Activated CD4-positive, alpha-beta T cell treated with anti-CD3 and anti-CD28 coated beads for 24 hours (primary cell): Measurements from ENCODE around the gene FAM120C.

ENCODE experiments used
- DNase-seq, 2 donors: peaks; one replicate each; pipeline ENCODE4 v3.0.0-alpha.2; 2020; ENCODE audit warnings: low read depth in 2 of 2

FAM120C gene, protein sequence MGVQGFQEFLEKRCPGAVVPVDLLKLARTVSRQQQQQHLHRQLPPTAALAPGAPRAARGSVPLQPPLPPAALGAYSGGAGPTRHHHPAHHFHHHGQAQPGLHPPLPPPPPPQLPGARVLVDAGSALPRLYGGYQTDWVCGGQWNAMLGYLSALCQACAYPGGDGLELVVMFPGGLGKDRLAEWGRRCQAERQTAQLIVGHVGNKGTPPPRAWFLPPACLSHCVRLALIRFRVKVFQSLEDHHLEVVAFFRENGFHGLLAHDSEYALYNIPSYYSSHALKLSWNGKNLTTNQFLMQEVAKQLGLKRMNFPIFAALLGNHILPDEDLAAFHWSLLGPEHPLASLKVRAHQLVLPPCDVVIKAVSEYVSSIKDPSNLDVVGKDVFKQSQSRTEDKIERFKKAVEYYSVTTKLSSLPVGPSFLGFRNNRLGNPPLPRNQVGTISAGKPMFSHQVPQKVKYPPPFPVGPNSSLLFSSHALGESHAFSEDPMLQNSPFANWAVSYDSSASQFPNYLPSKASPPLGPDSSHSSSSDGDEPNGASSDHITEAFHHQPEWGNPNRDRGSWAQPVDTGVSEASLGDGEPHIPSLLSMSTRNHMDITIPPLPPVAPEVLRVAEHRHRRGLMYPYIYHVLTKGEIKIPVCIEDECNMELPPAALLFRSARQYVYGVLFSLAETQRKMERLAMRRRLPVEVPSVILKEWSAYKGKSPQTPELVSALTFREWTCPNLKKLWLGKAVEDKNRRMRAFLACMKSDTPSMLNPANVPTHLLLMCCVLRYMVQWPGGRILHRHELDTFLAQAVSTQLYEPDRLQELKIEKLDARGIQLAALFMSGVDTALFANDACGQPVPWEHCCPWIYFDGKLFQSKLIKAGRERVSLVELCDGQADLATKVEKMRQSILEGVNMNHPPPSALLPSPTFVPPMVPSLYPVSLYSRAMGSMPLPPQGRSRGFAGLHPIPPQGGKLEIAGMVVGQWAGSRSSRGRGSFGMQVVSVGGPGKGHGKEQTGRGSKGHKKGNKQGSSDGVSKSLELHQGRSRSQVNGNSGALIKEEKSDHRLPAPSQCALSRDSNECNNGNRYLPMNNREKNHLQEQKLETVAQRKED

DNA sequence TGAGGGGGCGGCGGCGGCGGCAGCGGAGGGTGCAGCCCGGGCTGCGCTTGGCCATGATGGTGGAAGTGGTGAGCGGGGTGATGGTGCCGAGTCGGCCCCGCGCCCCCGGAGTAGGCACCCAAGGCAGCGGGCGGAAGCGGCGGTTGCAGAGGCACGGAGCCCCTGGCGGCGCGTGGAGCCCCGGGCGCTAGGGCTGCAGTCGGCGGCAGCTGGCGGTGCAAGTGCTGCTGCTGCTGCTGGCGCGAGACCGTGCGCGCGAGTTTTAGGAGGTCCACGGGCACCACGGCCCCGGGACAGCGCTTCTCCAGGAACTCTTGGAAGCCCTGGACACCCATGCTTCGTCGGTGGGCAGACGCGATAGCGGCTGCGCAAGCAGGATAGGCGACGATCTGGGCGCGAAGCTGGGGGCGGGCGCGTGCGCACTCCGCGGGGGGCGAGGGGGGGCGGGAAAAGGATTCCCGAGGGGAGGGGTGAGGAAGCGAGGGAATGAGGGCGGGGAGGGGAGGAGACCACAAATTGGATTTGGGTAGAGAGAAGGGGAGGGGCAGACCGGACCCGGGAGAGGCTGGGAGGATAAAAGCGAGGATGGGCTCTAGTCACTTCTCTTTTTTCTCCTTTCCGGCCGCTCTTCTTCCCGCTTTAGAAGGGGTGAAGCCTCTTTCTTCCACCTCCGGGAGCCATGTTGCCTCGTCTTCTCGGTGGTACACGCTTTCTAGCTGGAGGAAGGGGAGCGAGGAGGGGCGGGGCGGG, at the start of gene FAM120C:
Gene FAM120C, minus strand, starts transcription at position 391 of the 750 bp plus-strand sequence. Its CDS starts 56 bp downstream, at position 335.
- DNase-seq = peak; percentile 45 to 51

DNA sequence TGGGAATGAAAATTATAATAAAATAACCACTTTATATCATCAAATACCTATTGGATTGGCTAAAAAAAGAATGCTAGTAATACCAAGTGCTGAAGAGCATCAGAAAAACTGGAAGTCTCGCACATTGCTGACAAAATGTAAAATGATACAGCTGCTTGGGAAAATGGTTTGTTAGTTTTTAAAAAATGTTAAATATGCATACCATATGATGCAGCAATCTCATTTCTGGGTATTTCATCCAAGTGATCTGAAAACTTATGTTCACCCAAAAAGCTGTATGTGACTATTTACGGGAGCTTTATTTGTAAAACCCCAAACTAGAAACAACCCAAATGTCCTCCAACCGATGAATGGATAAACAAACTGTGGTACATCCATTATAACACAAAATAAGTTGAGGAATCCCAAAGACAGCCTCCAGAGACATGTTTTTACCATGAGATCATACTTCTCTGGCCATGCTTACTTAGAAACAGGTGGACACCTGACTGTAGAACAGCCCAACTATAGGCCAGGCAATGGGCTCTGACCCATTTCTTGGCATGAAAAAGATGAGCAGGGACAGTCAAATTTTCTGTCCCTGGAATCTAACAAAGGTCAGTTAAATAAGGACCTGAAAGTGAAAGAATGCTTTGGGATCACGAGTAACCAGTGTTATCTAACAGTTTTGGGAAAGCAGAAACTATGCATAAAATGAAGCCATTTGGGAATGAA, 47.5 kb upstream of the FAM120C start:
- DNase-seq = no peak

DNA sequence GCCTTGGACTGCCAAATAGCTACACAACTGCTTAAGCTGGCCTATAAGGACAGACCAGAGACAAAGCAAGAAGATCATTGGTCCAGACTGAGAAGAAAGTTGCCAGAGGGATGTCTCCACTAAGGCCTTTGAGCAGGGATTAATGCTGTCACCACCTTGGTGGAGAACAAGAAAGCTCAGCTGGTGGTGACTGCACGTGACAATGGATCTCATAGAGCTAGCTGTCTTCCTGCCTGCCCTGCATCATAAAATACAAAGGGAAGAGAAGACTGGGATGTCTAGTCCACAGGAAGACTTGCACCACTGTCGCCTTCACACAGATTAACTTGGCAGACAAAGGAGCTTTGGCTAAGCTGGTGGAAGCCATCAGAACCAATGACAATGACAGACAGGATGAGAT, 40.5 kb upstream of the FAM120C start:
- DNase-seq = no peak

DNA sequence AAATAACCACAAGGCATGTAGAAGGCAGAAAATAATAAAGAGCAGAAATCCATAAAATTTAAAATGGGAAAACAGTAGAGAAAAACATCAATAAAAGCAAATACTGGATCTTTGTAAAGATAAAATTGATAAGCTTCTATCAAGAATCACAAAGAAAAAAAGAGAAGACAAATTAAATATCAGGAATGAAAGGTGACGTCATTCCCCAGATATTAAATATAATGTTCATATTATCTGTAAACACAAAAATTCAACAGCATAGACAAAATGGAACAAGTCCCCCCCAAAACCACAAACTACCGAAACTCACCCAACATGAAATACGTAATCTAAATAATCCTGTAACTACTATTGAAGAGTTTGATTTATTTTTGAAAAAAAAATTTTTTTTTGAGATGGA, 30.5 kb upstream of the FAM120C start:
- no peak for DNase-seq

DNA sequence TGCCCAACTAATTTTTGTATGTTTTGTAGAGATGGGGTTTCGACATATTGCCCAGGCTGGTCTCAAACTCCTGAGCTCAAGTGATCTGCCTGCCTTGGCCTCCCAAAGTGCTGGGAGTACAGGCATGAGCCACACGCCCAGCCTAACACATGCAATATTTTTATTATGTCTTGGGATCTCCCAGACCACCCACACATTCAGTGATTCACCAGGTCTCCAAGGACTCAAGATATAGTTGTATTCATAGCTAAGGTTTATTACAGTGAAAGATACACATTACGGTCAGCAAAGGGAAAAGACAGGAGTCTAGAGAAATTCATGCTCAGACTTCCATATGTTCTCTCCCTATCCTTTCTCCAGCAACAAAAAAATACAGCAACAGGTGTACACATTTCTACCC, 25.5 kb upstream of the FAM120C start:
- DNase-seq = no peak

DNA sequence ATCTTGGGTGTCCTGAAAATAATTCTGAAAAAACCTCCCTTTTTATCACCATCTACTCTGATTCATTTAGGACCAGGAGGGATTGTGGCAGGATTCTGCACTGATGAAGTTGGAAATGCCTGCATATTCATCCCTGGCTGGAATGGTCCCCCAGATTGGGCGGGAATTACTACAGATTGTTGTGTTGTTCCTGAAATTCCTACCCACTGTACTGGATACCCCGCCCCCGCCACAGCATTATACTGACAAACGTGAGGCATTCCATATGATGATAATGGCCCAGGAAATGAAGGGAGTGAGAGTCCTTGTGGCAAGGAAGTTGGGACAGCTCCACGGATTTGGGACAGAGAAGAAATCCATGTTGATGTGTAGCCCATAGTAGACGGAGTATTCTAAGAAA, 15.2 kb upstream of the FAM120C start:
- DNase-seq = no peak

DNA sequence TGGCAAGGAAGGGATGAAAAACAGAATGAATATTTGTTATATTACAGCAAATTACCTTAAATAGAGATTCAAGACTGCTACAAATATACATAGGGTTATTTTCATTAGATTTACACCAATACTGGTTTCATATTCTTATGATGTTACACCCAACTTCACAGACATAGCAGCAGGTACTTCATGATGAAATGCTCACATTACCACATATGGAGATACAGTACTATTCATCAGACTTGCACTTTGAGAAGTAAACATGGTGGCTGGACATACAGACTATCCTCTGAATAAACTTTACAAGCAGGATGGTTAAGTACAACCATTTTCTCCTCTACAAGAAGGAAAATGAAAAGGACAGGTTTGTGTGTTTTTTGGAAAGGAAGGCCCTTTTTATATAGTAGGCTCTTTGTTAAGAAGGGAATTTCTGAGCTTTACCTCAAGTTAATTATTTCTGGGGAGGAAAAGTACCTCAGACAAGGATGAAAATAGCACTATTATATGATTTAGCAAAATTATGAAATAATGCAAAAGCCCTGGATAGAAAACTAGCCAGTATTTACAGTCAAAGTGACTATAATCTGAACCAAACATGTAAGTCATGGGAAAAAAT, 12.0 kb upstream of the FAM120C start:
- DNase-seq = no peak

DNA sequence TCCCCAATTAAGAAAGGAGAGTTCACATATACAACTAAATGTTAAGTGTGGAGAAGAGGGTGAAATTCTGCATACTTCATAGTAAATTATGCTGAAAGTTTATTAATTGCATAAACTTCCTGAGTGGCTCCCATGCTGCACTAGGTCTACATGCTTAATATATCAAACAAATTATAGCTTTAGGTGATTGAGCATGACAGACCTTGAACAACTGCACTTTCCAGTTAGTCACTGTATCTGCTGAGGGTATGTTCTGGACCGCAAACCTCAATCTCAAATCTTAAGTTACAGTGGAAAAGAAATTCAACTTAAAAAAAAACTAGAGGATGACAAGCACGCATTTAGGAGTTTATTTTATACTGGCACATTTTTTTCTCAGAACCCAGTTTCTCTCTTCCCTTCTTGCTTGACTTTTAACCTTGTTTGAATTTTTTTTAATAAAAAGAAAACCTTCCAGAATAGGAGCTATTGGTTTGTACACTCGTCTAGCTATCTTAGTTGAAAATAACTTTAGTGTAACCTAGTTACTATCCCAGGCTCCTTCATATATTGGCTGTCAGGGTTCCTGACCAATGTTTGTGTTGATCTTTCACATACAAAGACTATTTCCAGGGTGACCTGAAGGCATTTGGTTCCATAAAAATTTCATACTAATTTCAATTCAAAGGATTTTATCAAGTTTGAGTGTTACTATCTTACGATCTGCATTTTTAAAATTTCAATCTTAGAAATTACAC, 10.2 kb upstream of the FAM120C start:
- no peak for DNase-seq

DNA sequence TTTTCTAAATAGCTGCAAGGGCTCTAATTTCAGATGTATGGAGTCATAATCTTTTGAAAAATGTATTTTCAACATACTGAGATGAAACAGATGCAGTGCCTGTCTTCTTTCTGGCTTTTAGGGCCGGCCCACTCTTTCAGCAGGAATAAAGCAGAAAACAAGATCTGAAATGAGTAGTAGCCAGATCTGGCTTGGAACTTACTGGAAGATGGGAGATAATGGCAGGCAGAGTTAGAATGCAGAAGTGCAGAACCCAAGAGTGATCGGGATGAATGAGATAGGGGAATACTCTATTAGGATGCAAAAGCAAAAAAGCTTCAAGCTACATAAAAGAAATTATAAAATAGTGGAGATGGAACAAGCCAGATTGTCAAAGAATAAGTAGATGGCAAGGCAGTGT, 1.4 kb upstream of the FAM120C start:
- no peak for DNase-seq

DNA sequence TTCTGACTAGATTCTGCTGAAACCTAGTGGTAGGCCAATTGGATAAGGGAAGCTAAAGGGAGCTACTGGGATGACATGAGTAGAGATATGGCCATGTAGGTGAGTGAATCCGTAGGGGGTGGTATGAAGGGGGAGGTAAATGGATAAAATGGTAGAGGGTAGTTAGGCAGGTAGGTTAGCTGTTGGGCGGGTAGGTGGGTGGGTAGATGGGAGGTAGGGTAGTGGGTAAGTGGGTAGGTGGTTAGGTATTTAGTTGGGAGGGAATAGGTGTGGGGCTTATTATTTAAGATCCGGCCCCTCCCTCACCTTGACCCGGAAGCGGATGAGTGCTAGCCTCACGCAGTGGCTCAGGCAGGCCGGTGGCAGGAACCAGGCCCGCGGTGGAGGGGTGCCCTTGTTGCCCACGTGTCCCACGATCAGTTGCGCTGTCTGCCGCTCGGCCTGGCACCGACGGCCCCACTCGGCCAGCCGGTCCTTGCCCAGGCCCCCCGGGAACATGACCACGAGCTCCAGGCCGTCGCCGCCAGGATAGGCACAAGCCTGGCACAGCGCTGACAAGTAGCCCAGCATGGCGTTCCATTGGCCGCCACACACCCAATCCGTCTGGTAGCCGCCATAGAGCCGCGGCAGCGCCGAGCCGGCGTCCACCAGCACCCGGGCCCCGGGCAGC, 725 bp downstream of the FAM120C start:
- peak; percentile 34 for DNase-seq

DNA sequence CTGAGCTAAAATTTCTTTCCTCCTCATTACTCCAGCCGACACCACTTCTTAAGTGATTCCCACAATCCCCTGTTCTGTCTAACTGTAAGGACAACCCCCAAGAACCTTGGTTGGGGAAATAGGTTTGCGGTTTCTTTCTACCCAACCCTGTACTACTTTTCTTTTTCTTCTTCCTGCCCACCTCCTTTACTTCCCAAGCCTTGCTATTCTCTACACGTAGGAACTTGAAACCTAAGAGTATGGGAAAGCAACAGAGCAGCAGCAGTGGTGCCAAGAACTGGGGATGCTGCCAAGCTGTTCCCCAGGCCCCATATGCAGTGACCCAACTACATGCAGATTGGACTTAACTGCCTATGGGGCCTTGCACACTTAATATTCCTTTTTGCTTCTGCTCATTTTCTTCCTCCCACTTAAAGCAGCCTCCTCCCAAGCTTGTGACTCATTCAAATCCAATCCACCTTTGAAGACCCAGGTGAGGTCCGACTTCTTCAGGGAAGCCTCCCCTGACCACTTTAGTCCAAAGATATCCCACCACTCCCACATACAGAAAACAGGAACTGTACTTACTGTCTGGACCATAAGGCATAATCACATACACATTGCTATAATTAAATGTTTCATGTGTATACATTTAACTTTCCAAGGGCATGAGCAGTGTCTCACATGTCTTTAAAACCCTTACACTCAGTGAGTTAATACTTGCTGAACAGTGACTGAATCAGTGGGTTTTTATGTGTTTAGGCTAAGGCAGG, 1.7 kb downstream of the FAM120C start:
- DNase-seq = no peak

DNA sequence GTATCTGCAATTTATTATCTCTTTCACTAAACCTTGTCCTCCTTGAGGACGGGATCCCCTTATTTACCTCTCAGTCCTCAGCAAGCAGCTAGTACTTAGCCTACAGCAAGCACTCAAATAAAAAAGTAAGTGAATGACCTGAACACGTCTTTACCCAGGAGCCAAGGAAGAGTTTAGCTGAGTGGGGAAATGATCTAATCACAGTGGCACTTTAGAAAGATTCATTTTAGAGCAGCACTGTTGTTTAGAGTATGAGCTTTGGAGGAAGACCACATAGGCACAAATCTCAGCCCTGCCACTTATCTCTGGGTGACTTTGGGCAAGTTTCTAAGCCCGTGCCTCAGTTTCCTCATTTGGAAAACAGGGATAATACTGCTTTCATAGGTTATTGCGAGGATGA, 2.7 kb downstream of the FAM120C start:
- no peak for DNase-seq

DNA sequence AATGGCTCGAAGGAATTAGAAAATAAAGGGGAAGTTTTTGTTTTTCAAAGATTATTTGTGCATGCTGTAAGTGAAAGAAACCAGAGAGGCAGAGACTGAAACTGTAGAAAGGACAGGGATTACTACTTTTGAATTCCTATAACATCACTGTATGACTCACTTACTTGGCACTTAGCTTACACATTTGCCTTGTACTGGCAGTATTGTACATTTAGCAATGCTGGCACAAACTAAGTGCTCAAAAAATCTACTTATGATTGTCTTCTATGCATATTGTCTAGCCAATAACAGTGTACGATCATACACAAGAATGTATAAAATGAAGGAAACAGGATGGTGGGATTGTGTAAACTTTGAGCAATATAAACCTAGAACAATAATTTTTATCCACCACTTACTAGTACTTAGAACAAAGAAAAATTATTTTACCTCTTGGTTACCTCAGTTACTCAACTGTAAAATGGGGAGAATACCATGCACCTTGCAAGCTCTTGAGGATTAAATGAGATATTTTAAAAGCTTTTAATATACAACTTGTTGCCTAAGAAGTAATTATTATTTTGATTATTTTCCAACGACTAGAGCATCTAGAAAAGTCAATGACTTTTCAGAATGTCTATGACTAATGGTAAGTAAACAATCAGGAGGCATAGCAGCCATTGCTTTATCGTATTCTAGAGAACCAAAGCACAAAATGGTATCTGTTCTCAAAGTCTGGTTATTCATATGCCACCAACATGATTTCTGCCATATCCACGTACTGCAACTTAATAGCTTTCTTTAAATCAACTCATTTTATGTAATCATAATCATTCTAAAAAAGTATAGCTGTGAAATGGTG, 4.7 kb downstream of the FAM120C start:
- no peak for DNase-seq

DNA sequence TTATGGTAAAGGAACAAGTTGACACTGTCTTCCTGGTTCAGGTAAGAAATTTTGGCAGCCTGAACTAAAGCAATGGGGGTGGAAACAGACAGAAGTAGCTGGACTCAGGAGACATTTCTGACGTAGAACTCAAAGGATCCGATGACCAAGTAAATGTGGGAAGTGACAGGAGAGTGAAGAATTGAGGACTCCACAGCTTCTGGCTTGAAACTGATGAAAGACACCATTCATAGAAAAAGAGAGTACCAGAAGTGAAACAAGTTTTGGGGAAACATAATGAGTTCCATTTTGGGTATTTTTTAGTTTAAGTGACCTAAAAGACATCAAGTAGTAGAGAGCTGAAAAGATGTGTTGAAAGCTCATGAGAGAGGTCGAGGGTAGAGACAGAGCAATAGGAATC, 5.7 kb downstream of the FAM120C start:
- no peak for DNase-seq

DNA sequence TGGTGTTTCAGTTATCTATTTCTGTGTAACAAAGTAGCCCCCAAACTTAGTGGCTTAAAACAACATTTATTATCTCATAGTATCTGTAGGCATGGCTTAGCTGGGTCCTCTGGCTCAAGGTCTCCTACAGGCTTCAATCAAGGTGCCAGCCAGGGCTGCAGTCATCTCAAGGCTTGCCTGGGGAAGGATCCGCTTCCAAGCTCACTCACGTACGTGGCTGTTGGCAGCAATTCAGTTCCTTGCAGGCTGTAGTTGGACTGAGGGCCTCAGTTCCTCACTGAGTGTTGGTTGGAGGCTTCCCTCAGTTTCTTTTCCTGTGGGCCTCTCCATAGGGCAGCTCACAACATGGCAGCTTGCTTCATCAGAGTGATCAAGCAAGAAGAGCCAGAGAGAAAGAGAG, 9.3 kb downstream of the FAM120C start:
- no peak for DNase-seq

DNA sequence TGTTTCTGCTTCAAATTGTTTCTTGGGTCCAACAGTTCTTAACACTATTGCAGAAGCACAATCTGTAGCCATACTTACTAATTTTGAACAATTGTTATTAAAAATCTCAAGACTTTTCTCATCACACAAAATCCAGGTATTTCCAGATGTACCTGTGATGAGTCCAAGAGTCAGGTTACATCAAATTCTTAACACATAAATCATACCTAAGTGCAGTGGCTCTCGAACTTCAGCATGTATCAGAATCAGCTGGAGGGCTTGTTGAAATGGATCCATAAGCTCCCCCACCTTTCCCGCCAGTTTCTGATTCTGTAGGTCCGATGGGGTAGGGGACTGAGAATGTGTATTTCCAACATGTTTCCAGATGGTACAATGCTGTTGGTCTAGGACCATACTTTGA, 10.6 kb downstream of the FAM120C start:
- DNase-seq = no peak

DNA sequence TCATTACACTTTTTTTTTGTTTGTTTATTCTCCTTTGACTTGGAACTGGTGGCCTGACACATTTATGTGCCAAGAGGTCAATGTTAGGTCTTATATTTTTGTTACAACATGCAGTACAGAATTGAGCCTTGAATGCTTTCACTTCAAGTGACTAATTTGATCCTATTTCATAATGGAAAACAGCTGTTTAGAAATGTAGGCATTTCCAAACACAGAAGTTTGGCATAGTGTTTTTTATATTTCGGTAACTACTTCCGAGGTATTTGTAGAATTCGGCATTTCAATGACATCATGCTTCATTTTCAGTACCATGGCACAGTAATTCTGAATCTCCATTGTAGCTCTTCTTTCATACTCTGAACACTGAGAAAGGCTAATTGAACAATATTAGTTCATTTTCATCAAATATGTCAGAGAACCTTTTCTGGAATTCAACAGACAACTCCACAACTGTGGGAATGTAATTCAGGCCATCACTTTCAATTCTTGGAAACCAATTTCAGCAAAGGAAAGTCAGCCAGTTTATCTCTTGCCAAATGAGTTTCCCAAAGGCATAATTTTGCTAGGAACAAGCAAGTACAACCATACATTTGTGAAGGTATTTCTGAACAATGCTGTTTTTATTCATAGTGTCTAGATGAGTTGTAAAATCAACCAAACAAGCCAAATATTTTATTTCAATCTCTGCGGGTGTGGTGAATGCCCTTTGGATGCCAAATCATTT, 11.4 kb downstream of the FAM120C start:
- no peak for DNase-seq
